Vagina (tissue), 2 donors: ENCODE measurements around the gene ATXN2.

Experiments used
- CTCF ChIP-seq, 3 experiments: fragments of 450-650 bp in 2 of 3; fragments of 200-600 bp in 1 of 3; sonication (generic) in 1 of 3; IDR thresholded peaks; one replicate each; pipeline ENCODE4 v1.5.1; 2017 to 2019; ENCODE audit warnings: antibody characterized with exemption in 3 of 3, mild to moderate bottlenecking in 2 of 3, moderate library complexity in 2 of 3
- POLR2A ChIP-seq, 2 donors: fragments of 450-650 bp; IDR thresholded peaks; one replicate each; pipeline ENCODE4 v1.6.1; 2017; ENCODE audit warnings: antibody characterized with exemption in 2 of 2, mild to moderate bottlenecking in 2 of 2, moderate library complexity in 2 of 2
- POLR2AphosphoS5 ChIP-seq, 2 donors: sonication (generic); formaldehyde crosslinking; IDR thresholded peaks; one replicate each; pipeline ENCODE4 v1.9.0; 2017; ENCODE audit warnings: antibody characterized with exemption in 2 of 2, mild to moderate bottlenecking in 2 of 2, low read depth in 1 of 2; ENCODE audit not compliant: insufficient read depth in 1 of 2

GRCh38 chr12:111467092-111467856, 131.8 kb downstream of the ATXN2 start:
- no peak for TF ChIP-seq POLR2AphosphoS5 (IDR thresholded peaks at IDR 0.05; ENCODE audit: insufficient read depth in 1 of 2, low read depth in 1 of 2)
- no peak for TF ChIP-seq CTCF (IDR thresholded peaks at IDR 0.05)
- TF ChIP-seq POLR2A (IDR thresholded peaks at IDR 0.05) = no peak
